Neural cell (in vitro differentiated cells): ENCODE measurements around the gene MMP24. TPM values are rescaled to one million over a fixed set of nuclear protein-coding genes. Genes with fewer than 3 reads are reported as not detected.
"Not testable (repeated sequence)": the region's sequence is repeated elsewhere in the genome, so short reads cannot be mapped to it uniquely, and the experiment has no call there.

Experiments used
- H2AFZ ChIP-seq: fragments of 200-600, 300-800 bp; sonication (generic), shearing (Covaris generic); 2 replicates; pipeline ENCODE4 v1.6.0; 2014; ENCODE audit warnings: low read depth, mild to moderate bottlenecking, antibody characterized with exemption, low read length, moderate library complexity
- H3F3A ChIP-seq: fragments of 200-600 bp; shearing (Covaris generic); 2 replicates; pipeline ENCODE4 v1.6.1; 2016; ENCODE audit warnings: mild to moderate bottlenecking, moderate library complexity, mixed read lengths, antibody characterized with exemption, low read length; ENCODE audit not compliant: insufficient read depth, poor library complexity, severe bottlenecking
- H3K27ac ChIP-seq: fragments of 200-600, 300-800 bp; sonication (generic), shearing (Covaris generic); 2 replicates; pipeline ENCODE4 v1.5.1; 2014; ENCODE audit warnings: mild to moderate bottlenecking, low read length, moderate library complexity
- H3K27me3 ChIP-seq: fragments of 300-800, 200-600 bp; sonication (generic), shearing (Covaris generic); 2 replicates; pipeline ENCODE4 v1.6.0; 2014; ENCODE audit warnings: mild to moderate bottlenecking, low read depth, low read length, moderate library complexity; ENCODE audit not compliant: insufficient read depth
- H3K36me3 ChIP-seq: fragments of 300-800, 200-600 bp; sonication (generic), shearing (Covaris generic); 2 replicates; pipeline ENCODE4 v1.5.1; 2014; ENCODE audit warnings: mild to moderate bottlenecking, antibody characterized with exemption, low read length, moderate library complexity; ENCODE audit not compliant: insufficient read depth
- H3K4me2 ChIP-seq: fragments of 300-800, 200-600 bp; sonication (generic), shearing (Covaris generic); 2 replicates; pipeline ENCODE4 v1.6.0; 2014; ENCODE audit warnings: mild to moderate bottlenecking, low read length
- H3K4me3 ChIP-seq: fragments of 300-800, 200-600 bp; sonication (generic), shearing (Covaris generic); 2 replicates; pipeline ENCODE4 v1.5.1; 2014; ENCODE audit warnings: mild to moderate bottlenecking, low read length, moderate library complexity
- H3K79me2 ChIP-seq: fragments of 200-600 bp; shearing (Covaris generic); replicated peaks from 2 replicates; pipeline ENCODE4 v1.6.0; 2014; ENCODE audit warnings: mild to moderate bottlenecking, low read length, moderate library complexity; ENCODE audit not compliant: insufficient read depth
- H3K9ac ChIP-seq: fragments of 300-800, 200-600 bp; sonication (generic), shearing (Covaris generic); 2 replicates; pipeline ENCODE4 v1.6.1; 2016; ENCODE audit warnings: mild to moderate bottlenecking, low read length, mixed read lengths
- H3K9me2 ChIP-seq: fragments of 200-600 bp; shearing (Covaris generic); 2 replicates; pipeline ENCODE4 v1.6.1; 2016; ENCODE audit warnings: mild to moderate bottlenecking, low read length, mixed read lengths; ENCODE audit not compliant: insufficient read depth
- H3K9me3 ChIP-seq: fragments of 200-600, 300-800 bp; sonication (generic), shearing (Covaris generic); 2 replicates; pipeline ENCODE4 v1.6.1; 2016; ENCODE audit warnings: mild to moderate bottlenecking, mixed run types, low read length, moderate library complexity, mixed read lengths
- H4K20me1 ChIP-seq: fragments of 200-600 bp; shearing (Covaris generic); 2 replicates; pipeline ENCODE4 v1.6.1; 2016; ENCODE audit warnings: mild to moderate bottlenecking, mixed run types; ENCODE audit not compliant: insufficient read depth
- CTCF ChIP-seq: fragments of 450-650 bp; IDR thresholded peaks from 2 replicates; pipeline ENCODE4 v1.5.1; 2014; ENCODE audit warnings: antibody characterized with exemption, mild to moderate bottlenecking, moderate library complexity; ENCODE audit not compliant: poor library complexity, severe bottlenecking
- EP300 ChIP-seq: fragments of 450-650 bp; conservative IDR thresholded peaks from 2 replicates; pipeline ENCODE4 v1.6.1; 2014; ENCODE audit warnings: antibody characterized with exemption, mild to moderate bottlenecking, moderate library complexity; ENCODE audit not compliant: poor library complexity, severe bottlenecking
- EZH2 ChIP-seq: fragments of 200-600, 300-800 bp; shearing (Covaris generic), sonication (generic); IDR thresholded peaks from 2 replicates; pipeline ENCODE4 v1.6.1; 2014; ENCODE audit warnings: antibody characterized with exemption, low read length, borderline replicate concordance, mild to moderate bottlenecking; ENCODE audit not compliant: insufficient read depth, poor library complexity, severe bottlenecking
- MXI1 ChIP-seq: fragments of 450-650 bp; conservative IDR thresholded peaks from 2 replicates; pipeline ENCODE4 v1.6.1; 2014; ENCODE audit warnings: antibody characterized with exemption, mild to moderate bottlenecking; ENCODE audit not compliant: poor library complexity, severe bottlenecking
- POLR2AphosphoS5 ChIP-seq: IDR thresholded peaks from 2 replicates; pipeline ENCODE4 v1.6.1; 2012
- RAD21 ChIP-seq: fragments of 450-650 bp; conservative IDR thresholded peaks from 2 replicates; pipeline ENCODE4 v1.6.1; 2014; ENCODE audit warnings: antibody characterized with exemption, mild to moderate bottlenecking, moderate library complexity
- SMC3 ChIP-seq: fragments of 450-650 bp; conservative IDR thresholded peaks from 2 replicates; pipeline ENCODE4 v1.6.1; 2014; ENCODE audit warnings: antibody characterized with exemption, mild to moderate bottlenecking, moderate library complexity; ENCODE audit not compliant: poor library complexity
- TAF1 ChIP-seq: IDR thresholded peaks from 2 replicates; pipeline ENCODE4 v1.6.1; 2012; ENCODE audit warnings: low read depth
- polyA plus RNA-seq: library from polyadenylated mRNA; depleted of rRNA; stranded (reverse); fragments of >200 nt; gene quantifications from 2 replicates; pipeline ENCODE4 v1.2.3, GENCODE V29; 2014
- TF ChIP-seq, protein P1 (sequence below): IDR thresholded peaks from 2 replicates; pipeline ENCODE4 v1.6.1; 2012; ENCODE audit warnings: borderline replicate concordance

MMP24 gene
- polyA plus RNA-seq, 1 donor from 2014 or later, result 57.4 TPM

- no peaks in the 10 kb centered on the region for H3K36me3 ChIP-seq
- H3K79me2 ChIP-seq, result no peaks in the 10 kb centered on the region
- no peak overlapping the region for H3K9ac ChIP-seq
- no peak overlapping the region for H3K4me3 ChIP-seq
- H3K9me3 ChIP-seq, result no peaks in the 10 kb centered on the region
- TF ChIP-seq RAD21 (no peak), SMC3 (no peak), TAF1 (no peak), CTCF (no peak), MXI1 (no peak), EZH2 (no peak), EP300 (no peak), POLR2AphosphoS5 (no peak)
- TF ChIP-seq, protein P1, sequence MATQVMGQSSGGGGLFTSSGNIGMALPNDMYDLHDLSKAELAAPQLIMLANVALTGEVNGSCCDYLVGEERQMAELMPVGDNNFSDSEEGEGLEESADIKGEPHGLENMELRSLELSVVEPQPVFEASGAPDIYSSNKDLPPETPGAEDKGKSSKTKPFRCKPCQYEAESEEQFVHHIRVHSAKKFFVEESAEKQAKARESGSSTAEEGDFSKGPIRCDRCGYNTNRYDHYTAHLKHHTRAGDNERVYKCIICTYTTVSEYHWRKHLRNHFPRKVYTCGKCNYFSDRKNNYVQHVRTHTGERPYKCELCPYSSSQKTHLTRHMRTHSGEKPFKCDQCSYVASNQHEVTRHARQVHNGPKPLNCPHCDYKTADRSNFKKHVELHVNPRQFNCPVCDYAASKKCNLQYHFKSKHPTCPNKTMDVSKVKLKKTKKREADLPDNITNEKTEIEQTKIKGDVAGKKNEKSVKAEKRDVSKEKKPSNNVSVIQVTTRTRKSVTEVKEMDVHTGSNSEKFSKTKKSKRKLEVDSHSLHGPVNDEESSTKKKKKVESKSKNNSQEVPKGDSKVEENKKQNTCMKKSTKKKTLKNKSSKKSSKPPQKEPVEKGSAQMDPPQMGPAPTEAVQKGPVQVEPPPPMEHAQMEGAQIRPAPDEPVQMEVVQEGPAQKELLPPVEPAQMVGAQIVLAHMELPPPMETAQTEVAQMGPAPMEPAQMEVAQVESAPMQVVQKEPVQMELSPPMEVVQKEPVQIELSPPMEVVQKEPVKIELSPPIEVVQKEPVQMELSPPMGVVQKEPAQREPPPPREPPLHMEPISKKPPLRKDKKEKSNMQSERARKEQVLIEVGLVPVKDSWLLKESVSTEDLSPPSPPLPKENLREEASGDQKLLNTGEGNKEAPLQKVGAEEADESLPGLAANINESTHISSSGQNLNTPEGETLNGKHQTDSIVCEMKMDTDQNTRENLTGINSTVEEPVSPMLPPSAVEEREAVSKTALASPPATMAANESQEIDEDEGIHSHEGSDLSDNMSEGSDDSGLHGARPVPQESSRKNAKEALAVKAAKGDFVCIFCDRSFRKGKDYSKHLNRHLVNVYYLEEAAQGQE, result no peak
- no peaks in the 10 kb centered on the region for H4K20me1 ChIP-seq
- no peak overlapping the region for H3K4me2 ChIP-seq
- H3K27me3 ChIP-seq, result no peaks in the 10 kb centered on the region
- H3F3A ChIP-seq, result no peaks in the 10 kb centered on the region
- H3K27ac ChIP-seq, result no peak overlapping the region
- H3K9me2 ChIP-seq, result no peaks in the 10 kb centered on the region
- H2AFZ ChIP-seq, result no peak overlapping the region
Measured at GRCh38 chr20:35180266-35180665, 46.2 kb upstream of the MMP24 start.

- Histone ChIP-seq H3K36me3 (no peaks in the 10 kb centered on the region), H3F3A (no peaks in the 10 kb centered on the region), H3K4me2 (no peak overlapping the region), H3K27ac (no peak overlapping the region), H3K79me2 (no peaks in the 10 kb centered on the region), H3K9me2 (no peaks in the 10 kb centered on the region), H3K4me3 (no peak overlapping the region), H3K27me3 (no peaks in the 10 kb centered on the region), H3K9ac (no peak overlapping the region), H4K20me1 (no peaks in the 10 kb centered on the region), H3K9me3 (no peaks in the 10 kb centered on the region), H2AFZ (no peak overlapping the region)
- TF ChIP-seq EP300, result no peak
- TF ChIP-seq SMC3, result no peak
- no peak for TF ChIP-seq EZH2
- no peak for TF ChIP-seq MXI1
- TF ChIP-seq, protein P1, result no peak
- no peak for TF ChIP-seq TAF1
- TF ChIP-seq POLR2AphosphoS5, result no peak
- TF ChIP-seq CTCF, result no peak
- TF ChIP-seq RAD21, result no peak
Measured at GRCh38 chr20:35181731-35182130, 44.8 kb upstream of the MMP24 start.

DNA sequence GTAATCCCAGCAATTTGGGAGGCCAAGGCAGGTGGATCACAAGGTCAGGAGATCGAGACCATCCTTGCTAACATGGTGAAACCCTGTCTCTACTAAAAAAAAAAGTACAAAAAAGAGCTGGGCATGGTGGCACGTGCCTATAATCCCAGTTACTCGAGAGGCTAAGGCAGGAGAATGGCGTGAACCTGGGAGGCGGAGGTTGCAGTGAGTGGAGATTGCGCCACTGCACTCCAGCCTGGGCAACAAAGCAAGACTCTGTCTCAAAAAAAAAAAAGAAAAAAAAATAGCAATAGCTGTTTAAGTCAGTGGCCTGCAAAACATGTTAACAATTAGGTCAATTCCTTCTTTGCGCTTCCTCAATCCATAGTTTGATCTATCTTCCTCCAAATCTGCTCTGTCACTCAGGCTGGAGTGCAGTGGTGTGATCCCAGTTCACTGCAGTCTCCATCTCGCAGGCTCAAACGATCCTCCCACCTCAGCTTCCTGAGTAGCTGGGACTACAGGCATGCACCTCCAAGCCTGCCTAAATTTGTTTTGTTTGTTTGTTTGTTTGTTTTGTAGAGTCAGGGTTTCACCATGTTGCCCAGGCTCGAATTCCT lies 39.7 kb upstream of the MMP24 start:
- H3K36me3 ChIP-seq, H3K9ac ChIP-seq, H3K27me3 ChIP-seq, H2AFZ ChIP-seq, H3K27ac ChIP-seq, H3K9me2 ChIP-seq, H3K4me3 ChIP-seq, H3K4me2 ChIP-seq, H3F3A ChIP-seq, H3K79me2 ChIP-seq, H3K9me3 ChIP-seq, H4K20me1 ChIP-seq: not testable (repeated sequence)
